ENCODE results near the gene EIF2AK3.
"Not testable (repeated sequence)": the region's sequence is repeated elsewhere in the genome, so short reads cannot be mapped to it uniquely, and the experiment has no call there.

The EIF2AK3 gene

DNA sequence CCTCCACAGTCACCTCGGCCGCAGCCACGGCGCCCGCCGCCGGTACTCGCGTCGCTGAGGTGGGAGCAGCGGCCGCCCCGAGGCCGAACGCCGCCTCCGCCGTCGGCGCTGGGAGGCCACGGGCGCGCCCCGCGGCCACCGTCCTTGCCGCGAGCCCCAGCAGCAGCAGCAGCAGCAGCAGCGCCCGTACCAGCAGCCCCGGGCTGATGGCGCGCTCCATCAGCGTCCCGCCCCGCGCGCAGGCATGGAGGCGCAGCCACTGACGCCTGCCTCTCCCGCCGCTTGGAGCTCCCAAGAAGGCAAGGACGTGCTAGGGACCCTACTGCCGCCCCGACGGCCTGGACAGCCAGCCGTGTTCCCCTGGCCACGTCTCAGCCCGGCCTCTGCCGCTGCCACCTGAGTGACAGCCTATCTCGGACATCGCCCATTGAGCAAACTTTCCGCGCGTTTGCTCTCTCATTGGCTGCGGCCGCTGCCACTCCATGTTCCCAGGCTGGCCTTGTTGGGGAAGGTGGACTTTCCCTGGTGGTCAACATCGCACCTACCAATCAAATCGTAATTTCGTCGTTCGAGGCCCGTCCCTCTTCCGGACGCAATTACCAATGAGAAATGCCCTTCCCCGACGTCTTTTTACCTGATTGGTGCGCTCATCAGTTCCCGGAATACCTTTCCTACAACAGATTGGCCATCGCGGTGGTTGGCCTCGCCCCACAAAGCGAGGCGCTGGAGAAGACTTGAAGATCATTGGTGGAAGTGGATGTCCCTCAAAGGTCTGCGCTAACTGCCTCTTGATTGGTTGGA is at the start of gene EIF2AK3:
Gene EIF2AK3 (minus strand): TSS at position 410 of the 801 bp plus-strand sequence. CDS start 190 bp downstream, at position 220.
- DNase-seq (ENCODE audit: low read depth), result peak; percentile 92

GRCh38 chr2:88673363-88673762 is 46.1 kb upstream of the EIF2AK3 start:
- no peak for DNase-seq (ENCODE audit: low read depth)

DNA sequence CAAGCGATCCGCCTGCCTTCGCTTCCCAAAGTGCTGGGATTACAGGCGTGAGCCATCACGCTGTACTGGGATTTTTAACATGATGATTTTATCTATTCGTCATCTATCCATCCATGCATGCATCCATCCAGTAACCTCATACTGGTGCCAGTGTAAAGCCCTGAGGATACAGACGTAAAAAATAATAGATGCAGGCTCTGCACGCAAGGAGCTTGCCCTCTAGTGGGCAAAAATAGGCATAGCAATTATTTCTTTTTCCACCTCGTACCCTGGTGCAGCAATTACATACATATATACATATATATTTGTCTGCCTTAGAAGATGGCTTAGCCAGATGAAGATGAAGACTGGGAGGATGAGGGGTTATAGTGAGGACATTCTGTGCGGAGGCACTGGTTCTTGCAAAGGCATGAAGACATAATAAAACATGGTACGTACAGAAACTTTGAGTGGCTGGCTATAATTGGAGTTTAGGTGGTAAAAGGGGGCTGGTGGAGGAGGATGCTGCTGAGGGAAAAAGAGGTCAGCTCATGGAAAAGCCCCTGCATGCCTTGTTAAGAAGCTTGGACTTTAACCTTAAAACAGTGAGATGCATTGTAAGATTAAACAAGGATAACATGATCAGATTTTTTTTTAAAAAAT is 44.6 kb upstream of the EIF2AK3 start:
- DNase-seq (ENCODE audit: low read depth), result no peak

DNA sequence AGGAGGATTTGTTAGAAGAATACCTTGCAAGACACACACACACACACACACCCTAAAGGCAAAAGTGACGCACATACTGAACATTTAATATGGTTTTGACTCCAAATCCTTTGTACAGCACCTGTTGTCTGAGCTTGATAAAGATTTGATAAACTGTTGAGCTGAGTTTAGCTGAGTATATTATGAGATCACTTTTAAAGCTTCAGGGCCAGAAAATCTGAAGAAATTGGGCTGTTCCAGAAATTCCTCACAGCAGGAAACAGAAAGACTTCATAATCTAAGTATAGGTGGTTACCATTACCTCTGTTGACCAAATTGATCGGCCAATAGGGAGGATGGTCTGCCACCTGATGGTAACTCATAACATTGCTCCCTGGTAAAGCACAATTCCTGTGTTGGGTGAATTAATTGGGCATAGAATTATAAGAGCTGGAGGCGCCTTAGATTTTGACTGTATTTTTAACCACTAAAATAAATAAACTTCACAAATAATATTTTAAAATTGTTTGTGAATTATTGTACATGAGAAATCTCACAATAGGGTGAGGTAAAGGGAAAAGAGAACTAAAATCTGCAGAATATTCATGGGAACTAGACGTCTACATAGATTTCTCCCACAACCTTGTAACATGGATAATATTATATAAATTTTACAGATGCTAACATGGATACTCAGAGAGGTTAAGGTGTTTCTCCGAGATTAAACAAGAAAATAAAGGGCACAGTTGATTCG is 42.4 kb upstream of the EIF2AK3 start:
- DNase-seq (ENCODE audit: low read depth), result peak; percentile 12

- no peak for DNase-seq (ENCODE audit: low read depth)
Observed at GRCh38 chr2:88668862-88669261, 41.6 kb upstream of the EIF2AK3 start.

DNA sequence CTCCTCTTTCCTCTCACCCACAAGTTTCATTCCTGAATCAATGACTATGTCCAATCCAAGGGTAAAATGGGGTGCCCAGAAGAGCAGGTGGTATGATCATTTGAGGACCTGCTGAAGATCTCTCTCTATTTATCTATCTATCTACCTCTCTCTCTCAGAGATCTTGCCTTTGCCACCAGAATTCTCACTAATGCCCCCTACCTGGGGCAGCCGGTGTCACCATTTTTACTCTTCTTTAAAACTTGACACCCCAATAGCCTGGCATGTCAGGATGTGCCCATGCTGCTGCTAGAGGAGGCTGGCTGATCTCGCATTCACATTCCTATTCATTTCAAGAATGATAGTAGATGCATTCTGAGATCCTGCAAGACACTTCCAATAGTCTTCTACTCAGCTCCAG is 40.0 kb upstream of the EIF2AK3 start:
- DNase-seq (ENCODE audit: low read depth), result no peak

- DNase-seq (ENCODE audit: low read depth), result no peak
Observed at GRCh38 chr2:88666576-88666975, 39.3 kb upstream of the EIF2AK3 start.

DNA sequence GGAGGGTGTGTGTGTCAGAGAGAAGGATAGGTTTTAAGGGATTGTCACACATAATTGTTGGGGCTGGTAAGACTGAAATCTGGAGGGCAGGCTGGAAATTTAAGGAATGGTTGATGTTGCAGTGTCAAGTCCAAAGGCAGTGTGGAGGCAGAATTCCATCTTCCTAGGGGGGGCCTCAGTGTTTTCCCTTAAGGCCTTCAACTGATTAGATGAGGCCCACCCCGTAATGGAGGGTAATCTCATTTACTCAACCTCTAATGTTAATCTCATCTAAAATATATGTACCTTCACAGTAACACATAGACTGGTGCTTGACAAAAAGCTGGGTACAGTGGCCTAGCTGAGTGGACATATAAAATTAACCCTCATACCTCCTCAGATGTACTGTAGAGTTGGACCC is 33.4 kb upstream of the EIF2AK3 start:
- no peak for DNase-seq (ENCODE audit: low read depth)

GRCh38 chr2:88659538-88659915 is 32.3 kb upstream of the EIF2AK3 start:
- DNase-seq (ENCODE audit: low read depth), result no peak

- no peak for DNase-seq (ENCODE audit: low read depth)
Observed at GRCh38 chr2:88658881-88659537, 31.7 kb upstream of the EIF2AK3 start.

DNA sequence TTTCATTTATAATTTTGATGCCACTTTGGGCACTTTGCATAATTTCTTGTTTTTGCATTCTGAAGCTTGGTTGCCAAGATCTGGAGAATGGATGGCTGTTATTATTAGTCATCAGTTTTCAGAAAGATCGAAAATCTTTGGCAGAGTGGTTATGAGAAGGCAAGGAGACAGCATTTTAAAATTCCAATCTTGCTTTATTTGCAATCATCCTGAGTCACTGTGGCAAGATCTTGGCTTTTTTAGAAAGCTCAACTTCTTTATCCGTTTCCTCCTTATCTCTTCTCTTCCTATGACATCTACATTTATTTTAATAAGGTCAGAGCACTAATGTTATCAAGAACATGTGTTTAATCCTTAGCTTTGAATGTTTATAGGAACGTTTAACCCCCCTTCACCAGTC is 31.1 kb upstream of the EIF2AK3 start:
- DNase-seq (ENCODE audit: low read depth), result no peak

- DNase-seq (ENCODE audit: low read depth), result no peak
Observed at GRCh38 chr2:88657131-88657530, 29.9 kb upstream of the EIF2AK3 start.

DNA sequence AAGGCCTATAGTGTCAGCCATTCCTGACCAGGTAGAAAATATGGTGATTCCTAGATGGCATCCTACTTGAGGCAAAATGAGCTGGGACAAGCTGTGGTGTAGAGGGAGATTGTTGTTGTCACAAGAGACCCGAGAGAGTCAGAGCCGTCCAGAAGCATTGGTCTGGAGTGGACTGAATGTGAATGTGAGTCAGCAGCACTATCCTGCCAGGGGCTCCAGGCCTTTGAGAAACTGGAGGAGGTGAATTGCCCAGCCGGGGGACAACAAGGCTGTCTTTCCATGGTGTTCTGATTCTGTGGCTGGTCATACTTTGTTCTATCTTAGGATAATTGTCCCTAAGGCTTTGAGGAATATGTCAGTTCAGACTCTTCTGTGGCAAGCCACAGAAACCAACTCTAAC is 29.4 kb upstream of the EIF2AK3 start:
- no peak for DNase-seq (ENCODE audit: low read depth)

GRCh38 chr2:88654714-88655113 is 27.4 kb upstream of the EIF2AK3 start:
- no peak for DNase-seq (ENCODE audit: low read depth)

- DNase-seq (ENCODE audit: low read depth), result no peak
Observed at GRCh38 chr2:88651646-88652045, 24.4 kb upstream of the EIF2AK3 start.

GRCh38 chr2:88645291-88645882 is 18.1 kb upstream of the EIF2AK3 start:
- DNase-seq (ENCODE audit: low read depth), result not testable (repeated sequence)

GRCh38 chr2:88642278-88642677 is 15.0 kb upstream of the EIF2AK3 start:
- DNase-seq (ENCODE audit: low read depth), result no peak

DNA sequence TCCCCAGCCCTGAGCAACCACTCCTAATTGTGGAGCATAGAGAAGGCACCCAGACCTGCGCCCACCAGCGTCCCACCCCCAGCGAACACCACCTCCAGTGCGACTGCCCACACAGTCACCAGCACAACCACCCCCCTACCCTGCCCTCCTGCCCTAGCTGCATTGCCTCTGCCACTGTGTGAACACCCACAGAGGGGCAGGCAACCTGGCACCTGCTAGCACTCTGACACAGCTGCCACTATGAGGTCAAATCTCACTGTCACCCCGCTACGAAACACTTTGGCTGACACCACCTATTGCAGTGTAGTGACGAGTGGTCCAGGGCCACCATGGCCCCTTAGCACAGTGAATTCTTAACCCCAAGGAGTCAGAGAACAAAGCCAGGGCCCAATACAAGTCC is 14.1 kb upstream of the EIF2AK3 start:
- no peak for DNase-seq (ENCODE audit: low read depth)

GRCh38 chr2:88639865-88640264 is 12.6 kb upstream of the EIF2AK3 start:
- DNase-seq (ENCODE audit: low read depth), result no peak

- peak; percentile 12 for DNase-seq (ENCODE audit: low read depth)
Observed at GRCh38 chr2:88638743-88639142, 11.5 kb upstream of the EIF2AK3 start.

- DNase-seq (ENCODE audit: low read depth), result no peak
Observed at GRCh38 chr2:88638123-88638650, 10.9 kb upstream of the EIF2AK3 start.

- DNase-seq (ENCODE audit: low read depth), result no peak
Observed at GRCh38 chr2:88637464-88637863, 10.2 kb upstream of the EIF2AK3 start.

All from activated gamma-delta T cell treated with anti-CD3 and anti-CD28 coated beads, Interleukin-2, amount 50 U/mL, for 16 hours (primary cell).